OCI-LY1 (cell line): ENCODE results near the gene RNGTT.

Source experiments
- H2AFZ ChIP-seq: fragments of 200-600 bp; sonication (generic), shearing (Covaris generic); 2 replicates; pipeline ENCODE4 v1.6.0; 2014; ENCODE audit warnings: antibody characterized with exemption, mild to moderate bottlenecking, low read length
- H3F3A ChIP-seq: fragments of 200-600 bp; sonication (generic), shearing (Covaris generic); 2 replicates; pipeline ENCODE4 v1.6.0; 2014; ENCODE audit warnings: mild to moderate bottlenecking, antibody characterized with exemption, low read length, moderate library complexity; ENCODE audit not compliant: insufficient read depth
- H3K27ac ChIP-seq: fragments of 200-600 bp; sonication (generic); 2 replicates; pipeline ENCODE4 v1.5.1; 2014; ENCODE audit warnings: low read length, mixed run types, mild to moderate bottlenecking, low read depth; ENCODE audit not compliant: poor library complexity, severe bottlenecking
- H3K27me3 ChIP-seq: fragments of 200-600 bp; sonication (generic); 2 replicates; pipeline ENCODE4 v1.6.0; 2014; ENCODE audit warnings: antibody characterized with exemption, mild to moderate bottlenecking, low read length, moderate library complexity; ENCODE audit not compliant: insufficient read depth
- H3K36me3 ChIP-seq: fragments of 200-600 bp; sonication (generic); 2 replicates; pipeline ENCODE4 v1.6.1; 2014; ENCODE audit warnings: mild to moderate bottlenecking, antibody characterized with exemption, low read length, moderate library complexity, mixed read lengths; ENCODE audit not compliant: insufficient read depth
- H3K4me1 ChIP-seq: fragments of 200-600 bp; sonication (generic); 2 replicates; pipeline ENCODE4 v1.5.1; 2014; ENCODE audit warnings: mild to moderate bottlenecking, low read length, moderate library complexity; ENCODE audit not compliant: insufficient read depth, severe bottlenecking
- H3K4me2 ChIP-seq: fragments of 200-600 bp; sonication (generic), shearing (Covaris generic); 2 replicates; pipeline ENCODE4 v1.6.1; 2014; ENCODE audit warnings: low read length
- H3K4me3 ChIP-seq: fragments of 200-600 bp; sonication (generic); 2 replicates; pipeline ENCODE4 v1.5.1; 2014; ENCODE audit warnings: low read length, low read depth, mild to moderate bottlenecking, mixed read lengths; ENCODE audit not compliant: poor library complexity, severe bottlenecking
- H3K79me2 ChIP-seq: fragments of 200-600 bp; shearing (Covaris generic); 2 replicates; pipeline ENCODE4 v1.6.1; 2016; ENCODE audit warnings: mixed run types, low read length, mixed read lengths; ENCODE audit not compliant: insufficient read depth
- H3K9ac ChIP-seq: fragments of 200-600 bp; sonication (generic), shearing (Covaris generic); 2 replicates; pipeline ENCODE4 v1.6.1; 2014; ENCODE audit warnings: mild to moderate bottlenecking, low read length, mixed read lengths
- H3K9me2 ChIP-seq: fragments of 200-600 bp; sonication (generic), shearing (Covaris generic); 2 replicates; pipeline ENCODE4 v1.6.1; 2014; ENCODE audit warnings: low read depth, mild to moderate bottlenecking, low read length, mixed read lengths
- H3K9me3 ChIP-seq: fragments of 200-600 bp; shearing (Covaris generic); 2 replicates; pipeline ENCODE4 v1.6.1; 2014; ENCODE audit warnings: low read length, mixed read lengths
- H4K20me1 ChIP-seq: fragments of 200-600 bp; sonication (generic), shearing (Covaris generic); 2 replicates; pipeline ENCODE4 v1.6.0; 2016; ENCODE audit warnings: mild to moderate bottlenecking, low read length; ENCODE audit not compliant: insufficient read depth
- CTCF ChIP-seq: fragments of 200-600 bp; sonication (generic), shearing (Covaris generic); IDR thresholded peaks from 2 replicates; pipeline ENCODE4 v1.5.1; 2017; ENCODE audit warnings: mild to moderate bottlenecking, antibody characterized with exemption, low read length, moderate library complexity, mixed read lengths
- EZH2 ChIP-seq: fragments of 200-600 bp; sonication (generic), shearing (Covaris generic); IDR thresholded peaks from 2 replicates; pipeline ENCODE4 v1.8.0; 2017; ENCODE audit warnings: borderline replicate concordance, mixed run types, mild to moderate bottlenecking, antibody characterized with exemption, low read length, moderate library complexity, mixed read lengths

The RNGTT gene

GRCh38 chr6:88666901-88667300, 296.5 kb downstream of the RNGTT start:
- H3K36me3 ChIP-seq: peaks cover 7% of the 10 kb centered on the region; the same call in 1 of the 2 replicates
- H3K9ac ChIP-seq: no peak overlapping the region
- H3K9me2 ChIP-seq: no peaks in the 10 kb centered on the region
- no peaks in the 10 kb centered on the region for H3K27me3 ChIP-seq
- no peak overlapping the region for H3K27ac ChIP-seq
- no peak for TF ChIP-seq CTCF
- H4K20me1 ChIP-seq: no peaks in the 10 kb centered on the region
- no peaks in the 10 kb centered on the region for H3F3A ChIP-seq
- peaks cover 18% of the 10 kb centered on the region for H3K9me3 ChIP-seq
- no peaks in the 10 kb centered on the region for H3K4me1 ChIP-seq
- no peak overlapping the region for H3K4me2 ChIP-seq
- H3K79me2 ChIP-seq: no peaks in the 10 kb centered on the region
- H2AFZ ChIP-seq: no peak overlapping the region
- no peak overlapping the region for H3K4me3 ChIP-seq

GRCh38 chr6:88665131-88665530, 298.3 kb downstream of the RNGTT start:
- Histone ChIP-seq H3K9ac (no peak overlapping the region), H2AFZ (no peak overlapping the region), H3K4me3 (no peak overlapping the region), H3K9me2 (no peaks in the 10 kb centered on the region), H3K27ac (no peak overlapping the region), H3K36me3 (peaks cover 7% of the 10 kb centered on the region; the same call in 1 of the 2 replicates), H3K27me3 (no peaks in the 10 kb centered on the region), H3K4me1 (no peaks in the 10 kb centered on the region), H3F3A (no peaks in the 10 kb centered on the region), H4K20me1 (no peaks in the 10 kb centered on the region), H3K9me3 (peaks cover 11% of the 10 kb centered on the region), H3K79me2 (no peaks in the 10 kb centered on the region), H3K4me2 (no peak overlapping the region)
- no peak for TF ChIP-seq EZH2
- no peak for TF ChIP-seq CTCF

- H3K9me3 ChIP-seq: peaks cover 9% of the 10 kb centered on the region
- H3K4me3 ChIP-seq: no peak overlapping the region
Measured at GRCh38 chr6:88663801-88664200, 299.6 kb downstream of the RNGTT start.

More at GRCh38 chr6:88663801-88664200, 299.6 kb downstream of the RNGTT start:
- Histone ChIP-seq H3K9ac (no peak overlapping the region), H3K36me3 (peaks cover 7% of the 10 kb centered on the region; the same call in 1 of the 2 replicates), H3K27me3 (no peaks in the 10 kb centered on the region), H3K27ac (no peak overlapping the region), H3K4me2 (no peak overlapping the region), H3K79me2 (no peaks in the 10 kb centered on the region), H3F3A (no peaks in the 10 kb centered on the region), H2AFZ (no peak overlapping the region), H4K20me1 (no peaks in the 10 kb centered on the region), H3K9me2 (no peaks in the 10 kb centered on the region), H3K4me1 (no peaks in the 10 kb centered on the region)
- TF ChIP-seq EZH2 (no peak), CTCF (no peak)
